ENCODE measurements around the gene NMUR2. TPM values are rescaled to one million over a fixed set of nuclear protein-coding genes. Genes with fewer than 3 reads are reported as not detected.

NMUR2 gene
- total RNA-seq, 1 experiment from 2014 or later: not detected

- no peak for ATAC-seq
- ChIA-PET RAD21 (ENCODE audit: low non-redundant PET in 1 of 2, low total read pairs in 2 of 2, uncharacterized antibody in 2 of 2, unreplicated experiment in 2 of 2) (no interaction called here), POLR2A (no interaction called here), CTCF (no interaction called here)
- Histone ChIP-seq H3K4me2 (ENCODE audit: low read length) (no peak overlapping the region), H3K4me1 (ENCODE audit: control insufficient read depth in 1 of 2, insufficient read depth in 2 of 2, low read length in 2 of 2) (no peaks in the 10 kb centered on the region), H3K4me3 (replicated peaks in 1 of 2; ENCODE audit: low read depth in 1 of 2, low read length in 2 of 2) (no peak overlapping the region), H3K9ac (ENCODE audit: low read length) (no peak overlapping the region), H3K27me3 (ENCODE audit: insufficient read depth, low read length) (no peaks in the 10 kb centered on the region), H3K79me2 (ENCODE audit: insufficient read depth, low read length) (no peaks in the 10 kb centered on the region), H4K20me1 (ENCODE audit: insufficient read depth) (no peaks in the 10 kb centered on the region), H3K36me3 (ENCODE audit: control insufficient read depth in 1 of 2, insufficient read depth in 2 of 2, low read length in 2 of 2) (no peaks in the 10 kb centered on the region), H3K27ac (ENCODE audit: low read depth, low read length) (no peak overlapping the region), H2AFZ (ENCODE audit: low read depth, low read length, poor library complexity, severe bottlenecking) (no peak overlapping the region), H3K9me3 (ENCODE audit: control insufficient read depth in 1 of 2, insufficient read depth in 1 of 2, low read depth in 1 of 2, low read length in 2 of 2) (no peaks in the 10 kb centered on the region), H3K9me2 (ENCODE audit: insufficient read depth) (no peaks in the 10 kb centered on the region)
- no peak for DNase-seq (ENCODE audit: low read depth, low spot score)
- TF ChIP-seq EZH2phosphoT487 (IDR thresholded peaks at IDR 0.05; ENCODE audit: borderline replicate concordance) (no peak), EZH2 (IDR thresholded peaks at IDR 0.05) (no peak), FOSL1 (IDR thresholded peaks at IDR 0.05; ENCODE audit: low read depth) (no peak), TCF7L2 (IDR thresholded peaks at IDR 0.05; ENCODE audit: borderline replicate concordance, extremely low read depth, insufficient read depth, insufficient read length) (no peak), POLR2A (IDR thresholded peaks at IDR 0.05; ENCODE audit: borderline replicate concordance, extremely low read depth, insufficient read depth, insufficient read length) (no peak), ZBTB33 (IDR thresholded peaks at IDR 0.05; ENCODE audit: extremely low read depth, insufficient replicate concordance, low read length) (no peak), CBX3 (IDR thresholded peaks at IDR 0.05; ENCODE audit: low read depth) (no peak), SRF (IDR thresholded peaks at IDR 0.05; ENCODE audit: low read depth) (no peak), SIN3A (IDR thresholded peaks at IDR 0.05; ENCODE audit: low read depth) (no peak), POLR2AphosphoS5 (IDR thresholded peaks at IDR 0.05; ENCODE audit: low read depth, low read length) (no peak)
- BruUV-seq (replicated peaks): no TSS peak
- intact Hi-C loops (cut with micrococcal nuclease): no loop called here
Measured at GRCh38 chr5:152364899-152365298, 40.2 kb downstream of the NMUR2 start.

- H3K36me3 ChIP-seq (ENCODE audit: control insufficient read depth in 1 of 2, insufficient read depth in 2 of 2, low read length in 2 of 2): no peaks in the 10 kb centered on the region
- H3K27me3 ChIP-seq (ENCODE audit: insufficient read depth, low read length): no peaks in the 10 kb centered on the region
- H3K27ac ChIP-seq (ENCODE audit: low read depth, low read length): no peak overlapping the region
- H3K9me3 ChIP-seq (ENCODE audit: control insufficient read depth in 1 of 2, insufficient read depth in 1 of 2, low read depth in 1 of 2, low read length in 2 of 2): no peaks in the 10 kb centered on the region
- no peak for ATAC-seq
- no peaks in the 10 kb centered on the region for H3K79me2 ChIP-seq (ENCODE audit: insufficient read depth, low read length)
- no peak overlapping the region for H3K9ac ChIP-seq (ENCODE audit: low read length)
- ChIA-PET CTCF (no interaction called here), POLR2A (no interaction called here), RAD21 (ENCODE audit: low non-redundant PET in 1 of 2, low total read pairs in 2 of 2, uncharacterized antibody in 2 of 2, unreplicated experiment in 2 of 2) (no interaction called here)
- H3K4me1 ChIP-seq (ENCODE audit: control insufficient read depth in 1 of 2, insufficient read depth in 2 of 2, low read length in 2 of 2): no peaks in the 10 kb centered on the region
- no peaks in the 10 kb centered on the region for H3K9me2 ChIP-seq (ENCODE audit: insufficient read depth)
- DNase-seq (ENCODE audit: low read depth, low spot score): no peak
- no peak overlapping the region for H3K4me3 ChIP-seq (replicated peaks in 1 of 2; ENCODE audit: low read depth in 1 of 2, low read length in 2 of 2)
- intact Hi-C loops (cut with micrococcal nuclease): no loop called here
- no TSS peak for BruUV-seq (replicated peaks)
- no peak overlapping the region for H3K4me2 ChIP-seq (ENCODE audit: low read length)
- H4K20me1 ChIP-seq (ENCODE audit: insufficient read depth): no peaks in the 10 kb centered on the region
- no peak overlapping the region for H2AFZ ChIP-seq (ENCODE audit: low read depth, low read length, poor library complexity, severe bottlenecking)
- no peak for TF ChIP-seq CBX3 (IDR thresholded peaks at IDR 0.05; ENCODE audit: low read depth)
- TF ChIP-seq ZNF274 (IDR thresholded peaks at IDR 0.05; ENCODE audit: low read depth, low read length): no peak
- TF ChIP-seq ELF1 (IDR thresholded peaks at IDR 0.05; ENCODE audit: borderline replicate concordance, low read depth): no peak
- no peak for TF ChIP-seq REST (IDR thresholded peaks at IDR 0.05; ENCODE audit: low read depth)
- TF ChIP-seq ZFX (IDR thresholded peaks at IDR 0.05): no peak
- no peak for TF ChIP-seq FOSL1 (IDR thresholded peaks at IDR 0.05; ENCODE audit: low read depth)
- TF ChIP-seq EZH2phosphoT487 (IDR thresholded peaks at IDR 0.05; ENCODE audit: borderline replicate concordance): no peak
- TF ChIP-seq YY1 (IDR thresholded peaks at IDR 0.05; ENCODE audit: extremely low read depth, insufficient replicate concordance, low read depth, low read length): no peak
- no peak for TF ChIP-seq POLR2A (IDR thresholded peaks at IDR 0.05; ENCODE audit: borderline replicate concordance, extremely low read depth, insufficient read depth, insufficient read length)
Measured at GRCh38 chr5:152364172-152364571, 40.9 kb downstream of the NMUR2 start.
